ENCODE measurements around the gene TRMT2A.

The TRMT2A gene

GRCh38 chr22:20062043-20062765, 54.8 kb downstream of the TRMT2A start:
- no peak for DNase-seq

Data from CD4-positive, alpha-beta T cell treated with Interleukin-4 for 4 hours (primary cell).